Panc1 (cell line): Measurements from ENCODE around the gene DCK.

ENCODE experiments used
- POLR2AphosphoS5 ChIP-seq: IDR thresholded peaks from 2 replicates; pipeline ENCODE4 v1.6.1; 2012; ENCODE audit warnings: mild to moderate bottlenecking, low read depth, low read length, moderate library complexity
- REST ChIP-seq, 2 experiments: IDR thresholded peaks; 2 replicates each; pipeline ENCODE4 v1.6.1; 2011 to 2012; ENCODE audit warnings: low read depth in 2 of 2, control low read depth in 1 of 2, low read length in 1 of 2, mild to moderate bottlenecking in 1 of 2, moderate library complexity in 1 of 2; ENCODE audit not compliant: insufficient read depth in 1 of 2
- SIN3A ChIP-seq: IDR thresholded peaks from 2 replicates; pipeline ENCODE4 v1.6.1; 2012; ENCODE audit warnings: low read depth, mild to moderate bottlenecking, low read length, moderate library complexity, borderline replicate concordance; ENCODE audit not compliant: insufficient read depth
- TCF7L2 ChIP-seq: IDR thresholded peaks from 2 replicates; pipeline ENCODE4 v1.6.1; 2011; ENCODE audit warnings: mild to moderate bottlenecking, low read depth, low read length, inconsistent platforms
- TF ChIP-seq, protein P1 (sequence below): fragments of 450-650 bp; IDR thresholded peaks from 2 replicates; pipeline ENCODE4 v1.5.1; 2017; ENCODE audit warnings: mild to moderate bottlenecking

DNA sequence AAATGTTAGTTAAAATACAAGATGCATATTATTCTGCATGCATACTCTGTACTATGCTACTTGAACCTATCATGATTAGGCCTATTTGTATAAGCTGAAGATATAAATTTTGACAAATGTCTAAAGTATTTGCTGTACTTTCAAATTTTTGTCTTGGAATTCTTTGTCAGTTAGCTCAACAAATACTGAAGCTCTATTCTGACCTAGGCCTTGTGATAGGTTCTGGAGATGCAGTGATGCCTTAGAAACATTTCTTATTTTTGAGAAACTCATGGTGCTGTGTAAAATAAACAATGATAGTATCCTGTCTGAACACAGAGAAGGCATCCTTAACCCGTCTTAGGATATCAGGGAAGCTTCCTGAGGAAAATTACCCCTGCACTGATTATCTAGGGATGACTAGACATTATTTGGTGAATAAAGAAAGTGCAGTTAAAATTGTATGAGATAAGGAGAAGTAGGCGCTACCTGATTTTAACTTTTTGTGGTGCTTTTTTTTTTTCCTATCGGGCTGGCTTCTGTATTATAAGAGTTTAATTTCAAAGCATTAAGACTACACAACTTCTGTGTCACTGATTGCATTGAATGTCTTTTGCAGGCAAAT, 47.9 kb upstream of the DCK start:
- no peak for TF ChIP-seq POLR2AphosphoS5
- TF ChIP-seq, protein P1, sequence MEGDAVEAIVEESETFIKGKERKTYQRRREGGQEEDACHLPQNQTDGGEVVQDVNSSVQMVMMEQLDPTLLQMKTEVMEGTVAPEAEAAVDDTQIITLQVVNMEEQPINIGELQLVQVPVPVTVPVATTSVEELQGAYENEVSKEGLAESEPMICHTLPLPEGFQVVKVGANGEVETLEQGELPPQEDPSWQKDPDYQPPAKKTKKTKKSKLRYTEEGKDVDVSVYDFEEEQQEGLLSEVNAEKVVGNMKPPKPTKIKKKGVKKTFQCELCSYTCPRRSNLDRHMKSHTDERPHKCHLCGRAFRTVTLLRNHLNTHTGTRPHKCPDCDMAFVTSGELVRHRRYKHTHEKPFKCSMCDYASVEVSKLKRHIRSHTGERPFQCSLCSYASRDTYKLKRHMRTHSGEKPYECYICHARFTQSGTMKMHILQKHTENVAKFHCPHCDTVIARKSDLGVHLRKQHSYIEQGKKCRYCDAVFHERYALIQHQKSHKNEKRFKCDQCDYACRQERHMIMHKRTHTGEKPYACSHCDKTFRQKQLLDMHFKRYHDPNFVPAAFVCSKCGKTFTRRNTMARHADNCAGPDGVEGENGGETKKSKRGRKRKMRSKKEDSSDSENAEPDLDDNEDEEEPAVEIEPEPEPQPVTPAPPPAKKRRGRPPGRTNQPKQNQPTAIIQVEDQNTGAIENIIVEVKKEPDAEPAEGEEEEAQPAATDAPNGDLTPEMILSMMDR = no peak
- TF ChIP-seq REST (IDR thresholded peaks at IDR 0.05; ENCODE audit: insufficient read depth in 1 of 2, low read depth in 2 of 2, low read length in 1 of 2) = no peak
- no peak for TF ChIP-seq TCF7L2
- TF ChIP-seq SIN3A = no peak
